MM.1S (cell line): ENCODE results near the gene PLAC8L1.
A peak's percentile ranks its signal among the peaks of the same experiment; 100 is the strongest.

Experiments used
- DNase-seq: peaks from one replicate; pipeline ENCODE4 v3.0.0-alpha.2; 2015
- H2AFZ ChIP-seq: fragments of 300-600 bp; sonication (generic); 2 replicates; pipeline ENCODE4 v1.6.0; 2016; ENCODE audit warnings: antibody characterized with exemption, low read length
- H3F3A ChIP-seq: fragments of 300-600 bp; sonication (generic); 2 replicates; pipeline ENCODE4 v1.6.1; 2016; ENCODE audit warnings: mild to moderate bottlenecking, antibody characterized with exemption, low read length, moderate library complexity, mixed read lengths; ENCODE audit not compliant: insufficient read depth
- H3K27ac ChIP-seq: fragments of 300-600 bp; sonication (generic); 2 replicates; pipeline ENCODE4 v1.5.1; 2016; ENCODE audit warnings: mild to moderate bottlenecking, low read length
- H3K27me3 ChIP-seq: fragments of 300-600 bp; sonication (generic); replicated peaks from 2 replicates; pipeline ENCODE4 v1.6.0; 2016; ENCODE audit warnings: low read length; ENCODE audit not compliant: insufficient read depth
- H3K36me3 ChIP-seq: fragments of 300-600 bp; sonication (generic); replicated peaks from 2 replicates; pipeline ENCODE4 v1.6.1; 2016; ENCODE audit warnings: mild to moderate bottlenecking, low read length, mixed read lengths; ENCODE audit not compliant: insufficient read depth
- H3K4me1 ChIP-seq: fragments of 300-600 bp; sonication (generic); 2 replicates; pipeline ENCODE4 v1.6.1; 2016; ENCODE audit warnings: low read length, mixed read lengths
- H3K4me2 ChIP-seq: fragments of 300-600 bp; sonication (generic); 2 replicates; pipeline ENCODE4 v1.6.0; 2016; ENCODE audit warnings: low read depth, low read length
- H3K4me3 ChIP-seq: fragments of 300-600 bp; sonication (generic); 2 replicates; pipeline ENCODE4 v1.5.1; 2016; ENCODE audit warnings: low read length, mixed read lengths
- H3K79me2 ChIP-seq: fragments of 300-600 bp; sonication (generic); 2 replicates; pipeline ENCODE4 v1.6.1; 2016; ENCODE audit warnings: mixed run types, low read length, mixed read lengths
- H3K9ac ChIP-seq: fragments of 300-600 bp; sonication (generic); 2 replicates; pipeline ENCODE4 v1.6.1; 2016; ENCODE audit warnings: low read length, mixed read lengths
- H3K9me2 ChIP-seq: fragments of 300-600 bp; sonication (generic); replicated peaks from 2 replicates; pipeline ENCODE4 v1.6.1; 2016; ENCODE audit warnings: mild to moderate bottlenecking, low read length, mixed read lengths; ENCODE audit not compliant: insufficient read depth
- H3K9me3 ChIP-seq: fragments of 300-600 bp; sonication (generic); replicated peaks from 2 replicates; pipeline ENCODE4 v1.6.1; 2016; ENCODE audit warnings: mild to moderate bottlenecking, low read length, mixed read lengths; ENCODE audit not compliant: insufficient read depth
- H4K20me1 ChIP-seq: fragments of 300-600 bp; sonication (generic); 2 replicates; pipeline ENCODE4 v1.6.1; 2016; ENCODE audit warnings: mild to moderate bottlenecking, low read length, moderate library complexity, mixed read lengths; ENCODE audit not compliant: insufficient read depth
- EZH2 ChIP-seq: fragments of 300-600 bp; sonication (generic); optimal IDR thresholded peaks from 2 replicates; pipeline ENCODE3; 2017; ENCODE audit warnings: low read depth, mild to moderate bottlenecking, antibody characterized with exemption, low read length, mixed read lengths
- EZH2phosphoT487 ChIP-seq: fragments of 300-600 bp; sonication (generic); IDR thresholded peaks from 2 replicates; pipeline ENCODE4 v1.6.1; 2018; ENCODE audit warnings: antibody characterized with exemption, low read length
- TF ChIP-seq, protein P1 (sequence below): fragments of 300-600 bp; sonication (generic); IDR thresholded peaks from 2 replicates; pipeline ENCODE4 v1.5.1; 2016; ENCODE audit warnings: antibody characterized with exemption, low read length, mixed read lengths

Gene PLAC8L1

DNA sequence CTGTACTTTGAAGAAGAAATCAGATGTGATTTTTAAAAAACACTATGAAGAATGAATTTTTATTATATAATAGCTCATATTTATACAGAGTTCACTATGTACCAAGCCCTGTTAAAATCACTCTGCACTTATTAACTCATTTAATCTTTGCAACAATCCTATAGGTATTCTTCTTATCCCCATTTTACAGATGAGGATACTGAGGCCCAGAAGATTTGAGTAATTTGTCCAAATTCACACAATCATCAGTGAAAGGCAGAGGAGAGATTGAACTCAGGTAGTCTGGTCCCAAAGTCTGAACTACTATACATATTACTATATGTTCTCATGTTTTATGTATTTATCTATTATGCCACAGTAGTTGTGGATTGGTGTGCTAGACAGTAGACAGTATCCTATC is 16.1 kb downstream of the PLAC8L1 start:
- no peaks in the 10 kb centered on the region for H3K36me3 ChIP-seq
- H3K4me3 ChIP-seq = no peak overlapping the region
- H3K4me2 ChIP-seq = no peak overlapping the region
- no peaks in the 10 kb centered on the region for H3K9me3 ChIP-seq
- no peaks in the 10 kb centered on the region for H3K27me3 ChIP-seq
- no peak for DNase-seq
- no peak overlapping the region for H2AFZ ChIP-seq
- H3K4me1 ChIP-seq = no peaks in the 10 kb centered on the region
- TF ChIP-seq, protein P1, sequence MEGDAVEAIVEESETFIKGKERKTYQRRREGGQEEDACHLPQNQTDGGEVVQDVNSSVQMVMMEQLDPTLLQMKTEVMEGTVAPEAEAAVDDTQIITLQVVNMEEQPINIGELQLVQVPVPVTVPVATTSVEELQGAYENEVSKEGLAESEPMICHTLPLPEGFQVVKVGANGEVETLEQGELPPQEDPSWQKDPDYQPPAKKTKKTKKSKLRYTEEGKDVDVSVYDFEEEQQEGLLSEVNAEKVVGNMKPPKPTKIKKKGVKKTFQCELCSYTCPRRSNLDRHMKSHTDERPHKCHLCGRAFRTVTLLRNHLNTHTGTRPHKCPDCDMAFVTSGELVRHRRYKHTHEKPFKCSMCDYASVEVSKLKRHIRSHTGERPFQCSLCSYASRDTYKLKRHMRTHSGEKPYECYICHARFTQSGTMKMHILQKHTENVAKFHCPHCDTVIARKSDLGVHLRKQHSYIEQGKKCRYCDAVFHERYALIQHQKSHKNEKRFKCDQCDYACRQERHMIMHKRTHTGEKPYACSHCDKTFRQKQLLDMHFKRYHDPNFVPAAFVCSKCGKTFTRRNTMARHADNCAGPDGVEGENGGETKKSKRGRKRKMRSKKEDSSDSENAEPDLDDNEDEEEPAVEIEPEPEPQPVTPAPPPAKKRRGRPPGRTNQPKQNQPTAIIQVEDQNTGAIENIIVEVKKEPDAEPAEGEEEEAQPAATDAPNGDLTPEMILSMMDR = no peak
- no peak for TF ChIP-seq EZH2phosphoT487
- TF ChIP-seq EZH2 = no peak
- H4K20me1 ChIP-seq = no peaks in the 10 kb centered on the region
- H3K27ac ChIP-seq = no peak overlapping the region
- H3K9ac ChIP-seq = no peak overlapping the region
- no peaks in the 10 kb centered on the region for H3K9me2 ChIP-seq
- no peaks in the 10 kb centered on the region for H3F3A ChIP-seq
- H3K79me2 ChIP-seq = no peaks in the 10 kb centered on the region

DNA sequence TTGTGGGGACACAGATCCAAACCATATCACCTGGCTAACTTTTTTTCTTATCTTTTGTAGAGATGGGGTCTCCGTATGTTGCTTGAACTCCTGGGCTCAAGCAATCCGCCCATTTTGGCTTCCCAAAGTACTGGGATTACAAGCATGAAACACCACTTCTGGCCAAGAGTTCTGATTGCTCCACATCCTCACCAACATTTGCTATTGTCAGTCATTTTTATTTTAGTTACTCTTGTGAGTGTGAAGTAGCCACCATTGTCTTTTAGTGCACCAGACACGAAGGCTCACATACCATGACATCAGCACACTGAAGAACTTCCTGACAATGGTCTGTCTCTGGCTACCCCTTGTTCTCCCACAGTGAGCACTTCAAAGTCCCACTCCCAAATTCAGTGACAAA is 17.3 kb downstream of the PLAC8L1 start:
- no peaks in the 10 kb centered on the region for H3K9me3 ChIP-seq
- no peaks in the 10 kb centered on the region for H3F3A ChIP-seq
- peaks cover 6% of the 10 kb centered on the region for H3K4me1 ChIP-seq
- no peaks in the 10 kb centered on the region for H3K9me2 ChIP-seq
- H3K36me3 ChIP-seq = no peaks in the 10 kb centered on the region
- no peaks in the 10 kb centered on the region for H3K27me3 ChIP-seq
- no peaks in the 10 kb centered on the region for H4K20me1 ChIP-seq
- TF ChIP-seq EZH2 = no peak
- TF ChIP-seq EZH2phosphoT487 = no peak
- TF ChIP-seq, protein P1 = no peak
- no peak for DNase-seq
- no peak overlapping the region for H3K4me2 ChIP-seq
- H3K79me2 ChIP-seq = no peaks in the 10 kb centered on the region
- no peak overlapping the region for H2AFZ ChIP-seq
- H3K27ac ChIP-seq = no peak overlapping the region
- H3K9ac ChIP-seq = no peak overlapping the region
- no peak overlapping the region for H3K4me3 ChIP-seq

GRCh38 chr5:146084376-146084775 is 21.0 kb downstream of the PLAC8L1 start:
- no peaks in the 10 kb centered on the region for H3K36me3 ChIP-seq
- H3K9me2 ChIP-seq = no peaks in the 10 kb centered on the region
- TF ChIP-seq EZH2phosphoT487 = no peak
- no peak overlapping the region for H3K9ac ChIP-seq
- H3K4me2 ChIP-seq = no peak overlapping the region
- no peaks in the 10 kb centered on the region for H4K20me1 ChIP-seq
- DNase-seq = no peak
- no peaks in the 10 kb centered on the region for H3K9me3 ChIP-seq
- no peaks in the 10 kb centered on the region for H3K27me3 ChIP-seq
- no peak overlapping the region for H3K4me3 ChIP-seq
- H3K4me1 ChIP-seq = peaks cover 29% of the 10 kb centered on the region
- no peaks in the 10 kb centered on the region for H3K79me2 ChIP-seq
- no peak overlapping the region for H2AFZ ChIP-seq
- H3K27ac ChIP-seq = no peak overlapping the region
- H3F3A ChIP-seq = no peaks in the 10 kb centered on the region

GRCh38 chr5:146082798-146083197 is 22.6 kb downstream of the PLAC8L1 start:
- Histone ChIP-seq H3K9me3 (no peaks in the 10 kb centered on the region), H3K27ac (no peak overlapping the region), H3F3A (no peaks in the 10 kb centered on the region), H3K4me3 (no peak overlapping the region), H3K9me2 (no peaks in the 10 kb centered on the region), H3K9ac (no peak overlapping the region), H3K4me1 (peaks cover 29% of the 10 kb centered on the region), H4K20me1 (no peaks in the 10 kb centered on the region), H3K79me2 (no peaks in the 10 kb centered on the region), H3K27me3 (no peaks in the 10 kb centered on the region), H3K36me3 (no peaks in the 10 kb centered on the region), H2AFZ (peak overlapping the region; percentile 37), H3K4me2 (peak overlapping the region; percentile 51; the same call in 1 of the 2 replicates)
- DNase-seq = peak; percentile 69
- TF ChIP-seq EZH2phosphoT487 (no peak), EZH2 (no peak)
- TF ChIP-seq, protein P1 = no peak
